H9 (cell line): ENCODE results near the gene FAM120A. TPM values are rescaled to one million over a fixed set of nuclear protein-coding genes. Genes with fewer than 3 reads are reported as not detected.

ENCODE experiments used
- DNase-seq: peaks from one replicate; pipeline ENCODE4 v3.0.0-alpha.2; 2017
- H2AFZ ChIP-seq: one replicate; pipeline ENCODE4 v1.6.1; 2013; ENCODE audit warnings: mild to moderate bottlenecking, low read length, control low read depth, moderate library complexity
- H2AK5ac ChIP-seq: 2 replicates; pipeline ENCODE4 v1.6.1; 2013; ENCODE audit warnings: low read length, control low read depth, mixed read lengths; ENCODE audit not compliant: insufficient read length
- H2BK120ac ChIP-seq: one replicate; pipeline ENCODE4 v1.6.1; 2013; ENCODE audit warnings: low read depth, mild to moderate bottlenecking, low read length, control low read depth, inconsistent platforms; ENCODE audit not compliant: poor library complexity, severe bottlenecking
- H2BK12ac ChIP-seq: 2 replicates; pipeline ENCODE4 v1.6.1; 2013; ENCODE audit warnings: low read length, control low read depth, mixed read lengths, low read depth; ENCODE audit not compliant: insufficient read length
- H2BK15ac ChIP-seq: 2 replicates; pipeline ENCODE4 v1.6.1; 2013; ENCODE audit warnings: low read depth, low read length, control low read depth
- H2BK20ac ChIP-seq: one replicate; pipeline ENCODE4 v1.6.1; 2013; ENCODE audit warnings: low read depth, mild to moderate bottlenecking, low read length, control low read depth, inconsistent platforms; ENCODE audit not compliant: poor library complexity, severe bottlenecking
- H2BK5ac ChIP-seq: 2 replicates; pipeline ENCODE4 v1.6.1; 2013; ENCODE audit warnings: low read length, control low read depth, mixed read lengths; ENCODE audit not compliant: insufficient read length
- H3K14ac ChIP-seq: 2 replicates; pipeline ENCODE4 v1.6.1; 2013; ENCODE audit warnings: low read length, control low read depth; ENCODE audit not compliant: insufficient read depth
- H3K18ac ChIP-seq: 2 replicates; pipeline ENCODE4 v1.6.1; 2013; ENCODE audit warnings: low read depth, mild to moderate bottlenecking, mixed read lengths, low read length, control low read depth; ENCODE audit not compliant: insufficient read length
- H3K23ac ChIP-seq: 2 replicates; pipeline ENCODE4 v1.6.1; 2013; ENCODE audit warnings: low read length, control low read depth, mixed read lengths, low read depth; ENCODE audit not compliant: insufficient read length
- H3K23me2 ChIP-seq: 2 replicates; pipeline ENCODE4 v1.6.1; 2013; ENCODE audit warnings: low read depth, mild to moderate bottlenecking, mixed read lengths, low read length, control low read depth; ENCODE audit not compliant: insufficient read length, poor library complexity, severe bottlenecking
- H3K27ac ChIP-seq: 2 replicates; pipeline ENCODE4 v1.5.1; 2013; ENCODE audit warnings: low read length, control low read depth, mixed read lengths, low read depth; ENCODE audit not compliant: insufficient read length
- H3K27me3 ChIP-seq: 2 replicates; pipeline ENCODE4 v1.6.1; 2013; ENCODE audit warnings: low read length, control low read depth, inconsistent platforms; ENCODE audit not compliant: insufficient read depth
- H3K4ac ChIP-seq: 2 replicates; pipeline ENCODE4 v1.6.1; 2013; ENCODE audit warnings: low read depth, mild to moderate bottlenecking, control low read depth, inconsistent platforms, low read length, moderate library complexity
- H3K4me1 ChIP-seq: 2 replicates; pipeline ENCODE4 v1.6.1; 2013; ENCODE audit warnings: low read length, control low read depth, inconsistent platforms; ENCODE audit not compliant: insufficient read depth
- H3K4me2 ChIP-seq: 2 replicates; pipeline ENCODE4 v1.6.1; 2013; ENCODE audit warnings: low read length, control low read depth, mixed read lengths; ENCODE audit not compliant: insufficient read length, insufficient read depth
- H3K56ac ChIP-seq: 2 replicates; pipeline ENCODE4 v1.6.1; 2013; ENCODE audit warnings: low read depth, mild to moderate bottlenecking, mixed read lengths, low read length, control low read depth; ENCODE audit not compliant: insufficient read length
- H3K79me1 ChIP-seq: 2 replicates; pipeline ENCODE4 v1.6.1; 2013; ENCODE audit warnings: low read depth, mild to moderate bottlenecking, moderate library complexity, low read length, control low read depth, inconsistent platforms; ENCODE audit not compliant: insufficient read depth, poor library complexity, severe bottlenecking
- H3K79me2 ChIP-seq: 2 replicates; pipeline ENCODE4 v1.6.1; 2013; ENCODE audit warnings: low read length, control low read depth, inconsistent platforms; ENCODE audit not compliant: insufficient read depth
- H3K9ac ChIP-seq: 2 replicates; pipeline ENCODE4 v1.6.1; 2013; ENCODE audit warnings: low read length, control low read depth, mixed read lengths; ENCODE audit not compliant: insufficient read length; ENCODE audit errors: extremely low read depth
- H3K9me3 ChIP-seq: one replicate; pipeline ENCODE4 v1.6.1; 2013; ENCODE audit warnings: low read depth, low read length, inconsistent platforms; ENCODE audit not compliant: control insufficient read depth
- H3T11ph ChIP-seq: one replicate; pipeline ENCODE4 v1.6.1; 2013; ENCODE audit warnings: mild to moderate bottlenecking, low read length, control low read depth, inconsistent platforms
- H4K20me1 ChIP-seq: one replicate; pipeline ENCODE4 v1.6.1; 2013; ENCODE audit not compliant: control insufficient read depth, insufficient read length, insufficient read depth
- H4K5ac ChIP-seq: 2 replicates; pipeline ENCODE4 v1.6.1; 2013; ENCODE audit warnings: low read depth, mild to moderate bottlenecking, mixed read lengths, low read length, control low read depth; ENCODE audit not compliant: insufficient read length
- H4K8ac ChIP-seq: replicated peaks from 2 replicates; pipeline ENCODE4 v1.6.1; 2013; ENCODE audit warnings: low read length, control low read depth, mixed read lengths, low read depth; ENCODE audit not compliant: insufficient read length
- H4K91ac ChIP-seq: 2 replicates; pipeline ENCODE4 v1.6.1; 2013; ENCODE audit warnings: low read depth, mild to moderate bottlenecking, moderate library complexity, mixed read lengths, low read length, control low read depth; ENCODE audit not compliant: insufficient read length
- H3K27ac Mint-ChIP-seq, 3 experiments: 2 replicates in 2 of 3; 3 replicates in 1 of 3; pipeline ENCODE4 v1.8.0; 2020 to 2021; ENCODE audit warnings: mixed read lengths in 3 of 3, mild to moderate bottlenecking in 1 of 3, moderate library complexity in 1 of 3
- H3K27me3 Mint-ChIP-seq: 2 replicates; pipeline ENCODE4 v1.8.0; 2021; ENCODE audit warnings: low read depth, mild to moderate bottlenecking, moderate library complexity, mixed read lengths
- H3K36me3 Mint-ChIP-seq, 3 experiments: 2 replicates in 2 of 3; 3 replicates in 1 of 3; pipeline ENCODE4 v1.8.0; 2020 to 2021; ENCODE audit warnings: low read depth in 3 of 3, mixed read lengths in 3 of 3; ENCODE audit not compliant: insufficient read depth in 1 of 3
- H3K4me1 Mint-ChIP-seq, 2 experiments: 2 replicates each; pipeline ENCODE4 v1.8.0; 2020; ENCODE audit warnings: mixed read lengths in 2 of 2
- H3K4me3 Mint-ChIP-seq, 2 experiments: 2 replicates in 1 of 2; 3 replicates in 1 of 2; pipeline ENCODE4 v1.8.0; 2020 to 2021; ENCODE audit warnings: mild to moderate bottlenecking in 2 of 2, mixed read lengths in 2 of 2, moderate library complexity in 1 of 2
- H3K9me3 Mint-ChIP-seq, 2 experiments: 2 replicates in 1 of 2; 3 replicates in 1 of 2; pipeline ENCODE4 v1.8.0; 2020; ENCODE audit warnings: mild to moderate bottlenecking in 2 of 2, mixed read lengths in 2 of 2, moderate library complexity in 1 of 2
- WGBS: extraction: QIAGEN DNeasy Blood & Tissue Kit; methylation state at CpG from one replicate; pipeline ENCODE4 v1.1.7; 2013; ENCODE audit warnings: missing lambda C conversion rate, low lambda C conversion rate, mixed read lengths; ENCODE audit not compliant: insufficient read length; ENCODE audit errors: extremely low coverage; 5-methylcytosine and 5-hydroxymethylcytosine counted together
- total RNA-seq: library from RNA; stranded (reverse); gene quantifications from 2 replicates; pipeline ENCODE4 v1.2.1, GENCODE V29; 2021
- TF ChIP-seq, protein P1 (sequence below): fragments of 200-600 bp; sonication (generic); conservative IDR thresholded peaks from 3 replicates; pipeline ENCODE4 v1.8.0; 2021; ENCODE audit warnings: antibody characterized with exemption, mild to moderate bottlenecking

Gene FAM120A
- total RNA-seq, 1 experiment from 2014 or later = 57.7 TPM

GRCh38 chr9:93591301-93592007 is 140.0 kb downstream of the FAM120A start:
- no peak overlapping the region for H3K23ac ChIP-seq
- H3K4me1 ChIP-seq = no peaks in the 10 kb centered on the region
- Mint-ChIP-seq H3K9me3 (no peaks in the 10 kb centered on the region; a peak in 1 of 5 replicates), H3K36me3 (no peaks in the 10 kb centered on the region), H3K4me1 (peaks cover 28 to 39% of the 10 kb centered on the region in 2 experiments), H3K4me3 (no peak overlapping the region), H3K27me3 (no peaks in the 10 kb centered on the region), H3K27ac (peak overlapping the region in 2 of 3 experiments; percentile 8 to 87; a peak in 1 of 7 replicates)
- no peaks in the 10 kb centered on the region for H3K27me3 ChIP-seq
- peaks cover 4% of the 10 kb centered on the region for H3K79me1 ChIP-seq
- H3K56ac ChIP-seq = no peak overlapping the region
- no peaks in the 10 kb centered on the region for H3K9me3 ChIP-seq
- no peak overlapping the region for H4K91ac ChIP-seq
- H3K79me2 ChIP-seq = no peaks in the 10 kb centered on the region
- H2AK5ac ChIP-seq = no peak overlapping the region
- no peak overlapping the region for H4K8ac ChIP-seq
- H4K5ac ChIP-seq = no peak overlapping the region
- H2AFZ ChIP-seq = no peak overlapping the region
- TF ChIP-seq, protein P1, sequence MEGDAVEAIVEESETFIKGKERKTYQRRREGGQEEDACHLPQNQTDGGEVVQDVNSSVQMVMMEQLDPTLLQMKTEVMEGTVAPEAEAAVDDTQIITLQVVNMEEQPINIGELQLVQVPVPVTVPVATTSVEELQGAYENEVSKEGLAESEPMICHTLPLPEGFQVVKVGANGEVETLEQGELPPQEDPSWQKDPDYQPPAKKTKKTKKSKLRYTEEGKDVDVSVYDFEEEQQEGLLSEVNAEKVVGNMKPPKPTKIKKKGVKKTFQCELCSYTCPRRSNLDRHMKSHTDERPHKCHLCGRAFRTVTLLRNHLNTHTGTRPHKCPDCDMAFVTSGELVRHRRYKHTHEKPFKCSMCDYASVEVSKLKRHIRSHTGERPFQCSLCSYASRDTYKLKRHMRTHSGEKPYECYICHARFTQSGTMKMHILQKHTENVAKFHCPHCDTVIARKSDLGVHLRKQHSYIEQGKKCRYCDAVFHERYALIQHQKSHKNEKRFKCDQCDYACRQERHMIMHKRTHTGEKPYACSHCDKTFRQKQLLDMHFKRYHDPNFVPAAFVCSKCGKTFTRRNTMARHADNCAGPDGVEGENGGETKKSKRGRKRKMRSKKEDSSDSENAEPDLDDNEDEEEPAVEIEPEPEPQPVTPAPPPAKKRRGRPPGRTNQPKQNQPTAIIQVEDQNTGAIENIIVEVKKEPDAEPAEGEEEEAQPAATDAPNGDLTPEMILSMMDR = no peak
- H3K23me2 ChIP-seq = no peaks in the 10 kb centered on the region
- H2BK20ac ChIP-seq = no peak overlapping the region
- H3K27ac ChIP-seq = no peak overlapping the region
- H2BK5ac ChIP-seq = no peak overlapping the region
- no peak overlapping the region for H2BK12ac ChIP-seq
- H4K20me1 ChIP-seq = no peaks in the 10 kb centered on the region
- WGBS = no CpG with 5 or more reads among the region's 13 CpGs
- no peak for DNase-seq
- H2BK120ac ChIP-seq = no peak overlapping the region
- no peak overlapping the region for H3T11ph ChIP-seq
- H3K9ac ChIP-seq = no peak overlapping the region
- H3K4ac ChIP-seq = no peak overlapping the region
- no peak overlapping the region for H3K4me2 ChIP-seq
- no peak overlapping the region for H3K18ac ChIP-seq
- no peak overlapping the region for H2BK15ac ChIP-seq
- no peak overlapping the region for H3K14ac ChIP-seq
